Uterus (tissue), 2 donors: ENCODE results near the gene TMOD4.

Source experiments
- POLR2A ChIP-seq, 2 donors: fragments of 450-650 bp; IDR thresholded peaks; one replicate each; pipeline ENCODE4 v1.6.1; 2016; ENCODE audit warnings: antibody characterized with exemption in 2 of 2, mild to moderate bottlenecking in 1 of 2, moderate library complexity in 1 of 2
- TF ChIP-seq, protein P1 (sequence below), 4 experiments: fragments of 200-600 bp in 2 of 4; fragments of 450-650 bp in 2 of 4; sonication (generic) in 2 of 4; IDR thresholded peaks; one replicate each; pipeline ENCODE4 v1.5.1; 2016 to 2019; ENCODE audit warnings: antibody characterized with exemption in 4 of 4, mild to moderate bottlenecking in 2 of 4, moderate library complexity in 1 of 4

DNA sequence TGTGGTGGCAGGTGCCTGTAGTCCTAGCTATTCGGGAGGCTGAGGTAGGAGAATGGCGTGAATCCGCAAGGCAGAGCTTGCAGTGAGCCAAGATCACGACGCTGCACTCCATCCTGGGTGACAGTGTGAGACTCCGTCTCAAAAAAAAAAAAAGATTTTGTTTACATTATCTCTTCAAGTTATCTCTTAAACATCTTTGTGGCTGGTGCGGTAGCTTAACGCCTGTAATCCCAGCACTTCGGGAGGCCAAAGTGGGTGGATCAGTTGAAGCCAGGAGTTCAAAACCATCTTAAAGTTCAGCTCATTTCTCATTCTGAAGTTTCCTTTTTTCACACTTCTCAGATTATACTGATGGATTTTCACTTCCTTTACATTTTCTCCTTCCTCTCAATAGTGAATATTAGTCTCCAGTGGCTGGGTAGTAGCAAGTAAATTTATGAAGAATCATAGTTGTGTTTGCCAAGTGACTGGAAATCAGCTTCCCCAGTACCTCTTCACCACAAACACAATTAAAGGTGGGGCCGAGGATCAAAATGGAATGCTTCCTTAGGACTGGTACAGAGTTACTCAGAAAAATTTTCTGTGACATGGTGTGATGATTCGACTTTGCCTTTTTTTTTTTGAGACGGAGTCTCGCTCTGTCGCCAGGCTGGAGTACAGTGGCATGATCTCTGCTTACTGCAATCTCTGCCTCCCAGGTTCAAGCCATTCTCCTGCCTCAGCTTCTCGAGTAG, 36.4 kb upstream of the TMOD4 start:
- no peak for TF ChIP-seq POLR2A (IDR thresholded peaks at IDR 0.05)
- TF ChIP-seq, protein P1, sequence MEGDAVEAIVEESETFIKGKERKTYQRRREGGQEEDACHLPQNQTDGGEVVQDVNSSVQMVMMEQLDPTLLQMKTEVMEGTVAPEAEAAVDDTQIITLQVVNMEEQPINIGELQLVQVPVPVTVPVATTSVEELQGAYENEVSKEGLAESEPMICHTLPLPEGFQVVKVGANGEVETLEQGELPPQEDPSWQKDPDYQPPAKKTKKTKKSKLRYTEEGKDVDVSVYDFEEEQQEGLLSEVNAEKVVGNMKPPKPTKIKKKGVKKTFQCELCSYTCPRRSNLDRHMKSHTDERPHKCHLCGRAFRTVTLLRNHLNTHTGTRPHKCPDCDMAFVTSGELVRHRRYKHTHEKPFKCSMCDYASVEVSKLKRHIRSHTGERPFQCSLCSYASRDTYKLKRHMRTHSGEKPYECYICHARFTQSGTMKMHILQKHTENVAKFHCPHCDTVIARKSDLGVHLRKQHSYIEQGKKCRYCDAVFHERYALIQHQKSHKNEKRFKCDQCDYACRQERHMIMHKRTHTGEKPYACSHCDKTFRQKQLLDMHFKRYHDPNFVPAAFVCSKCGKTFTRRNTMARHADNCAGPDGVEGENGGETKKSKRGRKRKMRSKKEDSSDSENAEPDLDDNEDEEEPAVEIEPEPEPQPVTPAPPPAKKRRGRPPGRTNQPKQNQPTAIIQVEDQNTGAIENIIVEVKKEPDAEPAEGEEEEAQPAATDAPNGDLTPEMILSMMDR (IDR thresholded peaks at IDR 0.05): no peak
